AG04449 (cell line): ENCODE data around the gene TUBE1.
"Not testable (repeated sequence)": the region's sequence is repeated elsewhere in the genome, so short reads cannot be mapped to it uniquely, and the experiment has no call there.

ENCODE experiments used
- CTCF ChIA-PET: fragments of 350-600 bp; formaldehyde crosslinking; extraction: SDS; loops from one replicate; lab custom pipeline; 2021; ENCODE audit warnings: antibody characterized with exemption; lab: Yijun Ruan, JAX
- POLR2A ChIA-PET: fragments of 400-600, 350-600 bp; formaldehyde crosslinking; extraction: SDS; loops from one replicate; lab custom pipeline; 2020; ENCODE audit warnings: antibody characterized with exemption, inconsistent platforms; lab: Yijun Ruan, JAX
- DNase-seq: peaks from one replicate; pipeline ENCODE4 v3.0.0-alpha.2; 2010; ENCODE audit warnings: low read depth, low spot score
- H3K4me3 ChIP-seq: 2 replicates; pipeline ENCODE4 v1.5.1; 2011; ENCODE audit warnings: low read depth, mild to moderate bottlenecking, control low read depth, low read length
- CTCF ChIP-seq: IDR thresholded peaks from one replicate; pipeline ENCODE4 v1.5.1; 2011; ENCODE audit warnings: mild to moderate bottlenecking, moderate library complexity, low read length, control low read depth, inconsistent platforms; ENCODE audit not compliant: insufficient read depth; ENCODE audit errors: missing control alignments

Gene TUBE1

GRCh38 chr6:112109262-112109661, 22.0 kb upstream of the TUBE1 start:
- no peak for DNase-seq
- CTCF ChIA-PET, result interaction anchor here (1.1 to 2.1 kb wide), 4 partner anchors 14 to 65 kb away, joined by 3 to 10 read pairs (median 4); no protein-coding TSS in a partner anchor
- no peak overlapping the region for H3K4me3 ChIP-seq
- TF ChIP-seq CTCF, result no peak
- POLR2A ChIA-PET, result no interaction called here

GRCh38 chr6:112106562-112106961, 19.3 kb upstream of the TUBE1 start:
- H3K4me3 ChIP-seq, result no peak overlapping the region
- no peak for TF ChIP-seq CTCF
- ChIA-PET CTCF (no interaction called here), POLR2A (no interaction called here)
- no peak for DNase-seq

- H3K4me3 ChIP-seq, CTCF ChIA-PET, POLR2A ChIA-PET, DNase-seq: not testable (repeated sequence)
These were observed 18.7 kb upstream of the TUBE1 start for GRCh38 chr6:112106026-112106425.

GRCh38 chr6:112100561-112100960, 13.3 kb upstream of the TUBE1 start:
- H3K4me3 ChIP-seq, result no peak overlapping the region
- POLR2A ChIA-PET, result no interaction called here
- no peak for DNase-seq
- TF ChIP-seq CTCF, result no peak
- CTCF ChIA-PET, result interaction anchor here (1.4 kb wide), 1 partner anchor 10 kb away, joined by 3 read pairs; no protein-coding TSS in a partner anchor

- TF ChIP-seq CTCF, result no peak
- CTCF ChIA-PET, result interaction anchor here (1.0 to 1.9 kb wide), 2 partner anchors 10 to 66 kb away, joined by 3 to 6 read pairs; partner anchors contain the start of gene TUBE1
- DNase-seq, result no peak
- H3K4me3 ChIP-seq, result no peak overlapping the region
- POLR2A ChIA-PET, result no interaction called here
These were observed 9.6 kb upstream of the TUBE1 start for GRCh38 chr6:112096901-112097300.

- ChIA-PET CTCF (interaction anchor here (1.0 to 4.5 kb wide), 15 partner anchors 10 to 378 kb away, joined by 3 to 126 read pairs (median 7); no protein-coding TSS in a partner anchor), POLR2A (interaction anchor here (0.7 to 0.9 kb wide), 2 partner anchors 13 to 55 kb away, joined by 3 read pairs; no protein-coding TSS in a partner anchor)
These were observed 634 bp upstream of the TUBE1 start for GRCh38 chr6:112087916-112088315.

More at GRCh38 chr6:112087916-112088315, 634 bp upstream of the TUBE1 start:
- TF ChIP-seq CTCF, result no peak
- H3K4me3 ChIP-seq, result peak overlapping the region; percentile 85
- no peak for DNase-seq
